NCI-H146 treated with DMSO at 0.1 percent for 48 hours (cell line): ENCODE data around the gene DDX10.

ENCODE experiments used
- DNase-seq: peaks from one replicate; lab custom pipeline; 2025; ENCODE audit not compliant: unreplicated experiment; lab: John Stamatoyannopoulos, UW

The DDX10 gene

DNA sequence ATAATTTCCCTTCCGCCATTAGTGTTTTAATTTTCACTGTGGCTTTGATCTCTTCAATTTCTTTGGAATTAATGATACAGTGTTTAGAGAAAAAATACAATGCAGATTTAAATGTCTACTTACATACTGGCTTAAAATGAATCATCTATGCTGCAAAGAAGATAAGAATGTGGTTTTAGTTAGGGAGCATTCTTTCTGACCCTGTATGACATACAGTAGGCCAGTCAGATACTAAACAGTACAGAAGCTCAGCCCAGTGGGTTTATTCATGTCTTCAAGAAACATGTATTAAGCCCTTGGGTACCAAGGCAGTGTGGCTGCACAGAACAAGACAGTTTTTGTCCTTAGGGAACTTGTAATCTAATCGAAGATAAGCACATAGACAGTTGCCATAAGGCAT lies 268.8 kb downstream of the DDX10 start:
- DNase-seq, result no peak

GRCh38 chr11:108934289-108934688 lies 269.4 kb downstream of the DDX10 start:
- DNase-seq, result no peak

DNA sequence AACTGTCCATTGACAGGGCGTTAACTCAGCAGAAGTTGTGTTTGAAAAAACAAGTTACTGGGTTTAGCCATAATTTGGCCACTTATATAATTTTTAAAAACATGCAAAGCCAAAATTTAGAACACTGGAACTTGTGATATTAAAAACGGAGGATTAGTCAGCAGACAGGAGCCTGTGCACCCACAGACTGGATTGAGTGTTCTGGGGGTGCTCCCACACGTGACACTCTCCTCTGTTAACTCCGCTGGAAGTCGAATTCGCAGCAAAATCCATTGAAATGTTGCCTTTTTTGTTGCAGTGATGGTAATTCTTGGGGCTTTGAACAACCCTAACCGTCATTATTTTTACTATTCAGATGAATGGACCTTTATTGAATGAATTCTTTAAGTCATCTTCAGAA lies 269.8 kb downstream of the DDX10 start:
- DNase-seq, result no peak

GRCh38 chr11:108937746-108938145 lies 272.9 kb downstream of the DDX10 start:
- no peak for DNase-seq

DNA sequence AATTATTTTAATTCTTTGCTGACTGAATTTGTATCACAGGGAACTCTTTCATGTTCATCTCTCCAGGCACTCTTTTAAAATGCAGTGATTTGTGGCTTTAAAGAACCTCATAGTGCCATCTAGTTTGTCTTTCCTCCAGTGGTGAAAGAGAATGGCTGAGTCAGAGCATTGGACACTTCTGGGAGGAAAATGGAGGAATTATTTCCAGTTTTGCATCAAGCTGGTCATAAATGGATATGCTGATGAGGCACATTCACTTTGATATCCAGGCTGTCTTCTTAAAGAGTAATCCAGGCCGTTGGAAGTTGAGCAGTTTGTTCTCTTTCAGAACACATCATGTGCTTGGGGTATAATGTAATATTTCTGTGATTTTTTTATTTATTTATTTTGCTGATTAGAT lies 273.7 kb downstream of the DDX10 start:
- DNase-seq, result no peak

DNA sequence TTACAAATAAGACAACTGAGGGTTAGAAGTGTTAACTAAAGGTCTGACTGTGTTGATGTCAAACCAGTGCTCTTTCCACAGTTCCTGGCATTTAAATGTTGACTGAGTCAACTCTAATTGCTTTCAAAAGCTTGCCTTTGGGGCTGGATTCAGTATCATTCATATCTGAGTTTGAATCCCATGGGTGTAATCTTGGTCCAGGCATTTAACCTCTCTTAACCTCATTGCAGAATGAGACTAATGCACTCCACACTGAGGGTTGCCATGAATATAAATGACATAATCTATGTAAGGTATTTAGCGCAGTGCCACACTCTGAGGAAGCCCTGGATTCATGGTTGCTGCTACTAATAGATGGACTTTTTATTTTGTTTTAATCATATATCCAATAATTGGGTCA lies 274.3 kb downstream of the DDX10 start:
- no peak for DNase-seq

DNA sequence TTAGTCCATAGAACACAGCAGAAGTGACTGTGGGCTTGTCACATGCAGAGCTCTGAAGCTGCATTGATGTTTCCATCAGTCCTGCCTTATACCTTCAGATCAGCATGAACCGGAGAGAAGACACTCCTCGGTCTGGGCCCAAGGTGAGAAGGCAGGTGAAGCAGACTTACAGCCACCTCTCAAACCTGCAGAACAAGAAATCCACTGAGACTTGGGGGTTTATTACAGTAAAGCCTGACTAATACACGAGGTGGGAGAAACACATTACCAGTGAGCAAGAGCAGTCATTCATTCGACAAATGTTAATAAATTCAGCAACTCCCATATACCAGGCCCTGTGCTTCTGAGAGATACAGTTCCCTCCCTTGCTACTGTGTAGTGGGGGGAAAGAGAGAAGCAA lies 279.0 kb downstream of the DDX10 start:
- no peak for DNase-seq

GRCh38 chr11:108944471-108945178 lies 279.8 kb downstream of the DDX10 start:
- no peak for DNase-seq

GRCh38 chr11:108945341-108945740 lies 280.5 kb downstream of the DDX10 start:
- no peak for DNase-seq

GRCh38 chr11:108947654-108948570 lies 283.0 kb downstream of the DDX10 start:
- no peak for DNase-seq

DNA sequence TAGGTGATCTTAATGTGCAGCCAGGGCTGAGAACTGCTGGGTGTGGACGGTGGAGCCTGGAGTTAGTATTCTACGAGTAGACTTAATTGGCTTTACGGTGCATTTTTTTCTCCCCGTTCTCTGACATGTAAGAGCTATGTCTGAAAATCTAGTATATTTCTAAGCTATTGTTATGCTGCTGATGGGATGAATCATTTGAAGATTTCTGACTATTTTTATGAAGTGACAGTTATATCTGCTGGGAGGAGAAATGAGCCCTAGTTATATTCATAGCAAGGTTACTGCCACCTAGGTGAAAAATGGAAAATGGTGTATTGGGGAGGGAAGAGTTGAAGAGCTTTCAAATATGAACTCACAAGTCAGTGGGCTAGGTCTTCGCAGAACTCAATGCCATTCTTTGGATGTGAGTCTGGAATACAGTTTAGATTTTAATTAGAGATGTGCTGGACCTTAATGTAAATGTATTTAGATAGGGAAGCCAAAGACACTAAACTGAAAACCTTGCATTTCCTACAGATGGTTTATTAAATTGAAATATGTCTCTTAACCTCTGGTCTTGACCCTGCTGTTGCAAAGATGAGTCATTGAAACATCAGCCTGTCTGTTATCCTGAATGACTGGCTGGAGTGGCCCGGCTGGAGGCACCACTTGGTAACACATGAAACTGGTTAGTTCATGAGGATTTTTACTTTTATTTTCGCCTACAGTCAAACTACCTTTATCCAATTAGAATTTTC lies 293.7 kb downstream of the DDX10 start:
- DNase-seq, result no peak

GRCh38 chr11:108959105-108959761 lies 294.4 kb downstream of the DDX10 start:
- no peak for DNase-seq

DNA sequence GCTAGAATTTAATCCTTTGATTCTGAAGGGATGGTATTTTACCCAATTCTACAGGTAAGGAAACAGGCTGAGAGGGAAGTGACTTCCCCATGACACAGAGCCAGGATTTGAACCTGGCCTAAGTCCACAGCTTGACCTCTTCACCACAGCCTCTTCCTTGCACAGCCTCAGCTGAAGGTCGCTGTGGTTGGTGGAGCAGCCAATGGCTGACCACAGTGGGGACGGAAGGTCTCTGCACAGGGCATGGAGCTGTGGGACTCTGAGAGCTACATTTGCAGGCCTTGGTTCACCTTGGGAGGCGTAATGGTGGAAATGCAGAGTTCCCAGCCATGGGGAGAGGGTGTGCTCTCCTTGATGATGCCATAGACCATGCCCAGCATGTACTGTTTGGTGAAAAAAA lies 295.0 kb downstream of the DDX10 start:
- no peak for DNase-seq

GRCh38 chr11:108960501-108960900 lies 295.6 kb downstream of the DDX10 start:
- peak; percentile 47 for DNase-seq

- no peak for DNase-seq
These were observed 296.2 kb downstream of the DDX10 start for GRCh38 chr11:108961095-108961494.

DNA sequence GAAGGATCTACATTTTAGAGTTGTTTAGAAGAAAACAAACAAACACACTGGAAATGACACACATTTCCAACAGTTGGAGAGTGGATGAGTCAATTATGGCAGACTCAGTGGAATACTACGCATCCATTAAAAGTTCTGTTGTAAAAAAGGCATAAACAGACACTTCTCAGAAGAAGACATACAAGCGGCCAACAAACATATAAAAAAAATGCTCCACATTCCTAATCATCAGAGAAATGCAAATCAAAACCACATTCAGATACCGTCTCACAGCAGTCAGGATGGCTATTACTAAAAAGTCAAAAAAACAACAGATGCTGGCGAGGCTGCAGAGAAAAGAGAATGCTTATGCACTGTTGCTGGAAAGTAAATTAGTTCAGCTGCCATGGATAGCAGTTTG lies 298.2 kb downstream of the DDX10 start:
- no peak for DNase-seq

DNA sequence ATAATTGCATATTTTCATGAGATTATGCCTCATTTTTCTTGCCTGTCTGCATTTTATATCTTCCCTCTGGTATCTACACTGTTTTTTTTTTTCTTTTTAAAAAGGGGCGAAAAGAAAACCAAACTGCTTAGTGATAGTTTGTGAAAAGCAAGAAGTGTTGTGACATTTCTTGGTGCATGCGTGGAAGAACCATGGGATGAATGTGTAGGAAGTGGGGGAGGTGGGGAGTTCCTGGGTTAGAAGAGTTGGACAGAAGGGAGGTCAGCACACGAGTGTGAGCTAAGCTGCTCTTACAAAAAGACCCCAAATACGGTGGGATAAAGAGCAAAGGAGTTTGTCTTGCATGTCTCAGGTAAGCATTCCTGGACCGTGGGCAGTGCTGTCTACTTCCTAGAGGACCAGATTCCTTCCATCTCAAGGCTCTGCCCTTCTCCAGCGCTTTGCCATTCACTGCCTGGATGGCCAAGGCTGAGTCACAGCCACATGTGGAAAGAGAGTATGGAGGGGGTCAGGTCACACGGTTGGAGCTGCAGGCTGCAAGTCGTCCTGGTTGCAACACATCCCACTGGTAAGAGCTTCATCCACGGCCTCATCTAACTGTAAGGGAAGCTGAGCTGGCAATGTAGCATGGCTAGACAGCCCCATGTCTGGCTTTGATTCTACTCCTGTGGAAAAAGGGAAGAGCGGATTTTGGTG lies 300.6 kb downstream of the DDX10 start:
- DNase-seq, result no peak

DNA sequence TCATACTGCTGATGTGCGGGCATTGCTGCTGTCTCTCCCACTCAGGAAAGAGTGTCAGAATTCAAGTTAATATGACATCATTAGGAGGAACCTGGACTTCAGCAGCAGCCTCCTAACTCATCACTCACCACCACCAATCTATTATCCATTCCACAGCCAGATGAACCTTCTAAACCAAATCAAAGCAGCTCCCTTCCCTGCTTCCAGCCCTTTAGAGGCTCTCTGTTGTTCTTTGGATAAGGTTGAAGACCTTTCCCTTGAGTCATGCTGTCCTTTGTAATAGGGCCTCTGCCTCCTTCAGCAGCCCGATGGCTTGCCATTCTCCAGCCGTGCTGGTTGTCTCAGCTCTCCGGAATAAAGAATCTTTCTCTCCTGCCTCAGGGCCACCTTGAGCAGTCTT lies 301.3 kb downstream of the DDX10 start:
- DNase-seq, result no peak

- no peak for DNase-seq
These were observed 302.1 kb downstream of the DDX10 start for GRCh38 chr11:108966978-108967377.

DNA sequence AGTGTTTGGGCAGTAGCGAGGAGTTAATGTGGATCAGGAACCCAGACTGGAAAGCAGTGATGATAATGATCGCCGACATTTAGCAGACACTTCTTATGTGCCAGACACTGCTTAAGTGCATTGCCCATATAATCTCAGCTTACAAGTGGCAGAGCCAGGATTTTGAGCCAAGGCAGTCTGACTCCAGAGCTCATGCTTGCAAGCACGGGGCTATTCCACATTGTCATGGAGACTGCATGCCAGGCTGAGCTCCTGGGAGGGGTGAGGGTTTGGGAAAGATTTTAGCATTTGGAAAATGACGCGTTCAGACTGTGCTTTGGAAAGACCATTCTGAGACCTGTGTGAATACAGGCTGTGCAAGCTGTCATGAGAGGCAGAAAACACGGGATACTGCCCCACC lies 302.7 kb downstream of the DDX10 start:
- no peak for DNase-seq
